ENCODE data around the gene ANTXR2.

DNA sequence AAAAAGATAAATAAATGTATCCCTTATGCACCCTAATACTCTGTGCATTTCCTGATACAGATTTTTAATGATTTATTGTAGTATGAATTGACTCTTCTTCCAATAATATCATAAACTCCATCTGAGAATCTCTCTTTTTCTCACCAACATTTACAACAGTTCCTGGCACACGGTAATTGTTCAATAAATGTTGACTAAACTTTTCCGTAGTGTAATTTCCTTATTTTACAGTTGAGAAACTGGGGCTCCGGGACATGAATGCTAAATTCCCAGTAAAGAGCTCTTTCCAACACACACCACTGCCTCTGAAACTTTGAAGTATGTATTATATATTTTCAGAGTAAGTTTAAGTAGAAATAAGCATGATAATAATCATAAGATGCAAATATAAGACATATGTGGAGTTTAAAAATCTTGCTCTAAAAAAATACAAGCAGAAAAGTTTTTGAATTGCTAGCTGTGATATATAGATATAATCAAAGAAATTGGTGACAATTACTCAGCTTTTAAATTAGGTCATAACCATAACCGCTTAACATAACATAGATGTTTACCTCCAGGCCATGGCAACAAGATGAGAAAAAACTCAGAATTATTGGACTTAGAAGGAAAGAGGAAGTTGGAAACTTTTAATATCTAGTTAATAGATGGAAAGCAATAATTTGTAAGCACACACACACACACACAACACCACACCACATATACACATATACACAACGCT lies 28.2 kb upstream of the ANTXR2 start:
- no peak for TF ChIP-seq POLR2AphosphoS5 (IDR thresholded peaks at IDR 0.05)
- TF ChIP-seq, protein P1, sequence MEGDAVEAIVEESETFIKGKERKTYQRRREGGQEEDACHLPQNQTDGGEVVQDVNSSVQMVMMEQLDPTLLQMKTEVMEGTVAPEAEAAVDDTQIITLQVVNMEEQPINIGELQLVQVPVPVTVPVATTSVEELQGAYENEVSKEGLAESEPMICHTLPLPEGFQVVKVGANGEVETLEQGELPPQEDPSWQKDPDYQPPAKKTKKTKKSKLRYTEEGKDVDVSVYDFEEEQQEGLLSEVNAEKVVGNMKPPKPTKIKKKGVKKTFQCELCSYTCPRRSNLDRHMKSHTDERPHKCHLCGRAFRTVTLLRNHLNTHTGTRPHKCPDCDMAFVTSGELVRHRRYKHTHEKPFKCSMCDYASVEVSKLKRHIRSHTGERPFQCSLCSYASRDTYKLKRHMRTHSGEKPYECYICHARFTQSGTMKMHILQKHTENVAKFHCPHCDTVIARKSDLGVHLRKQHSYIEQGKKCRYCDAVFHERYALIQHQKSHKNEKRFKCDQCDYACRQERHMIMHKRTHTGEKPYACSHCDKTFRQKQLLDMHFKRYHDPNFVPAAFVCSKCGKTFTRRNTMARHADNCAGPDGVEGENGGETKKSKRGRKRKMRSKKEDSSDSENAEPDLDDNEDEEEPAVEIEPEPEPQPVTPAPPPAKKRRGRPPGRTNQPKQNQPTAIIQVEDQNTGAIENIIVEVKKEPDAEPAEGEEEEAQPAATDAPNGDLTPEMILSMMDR (IDR thresholded peaks at IDR 0.05), result no peak

Data from esophagus muscularis mucosa (tissue), 3 donors.